GM21447 (cell line): Measurements from ENCODE around the gene ASB6.

Source experiments
- ATAC-seq: cut with Tn5 transposase; IDR thresholded peaks from one replicate; pipeline ENCODE4 v1.9.1; 2021; ENCODE audit not compliant: unreplicated experiment

ASB6 gene

DNA sequence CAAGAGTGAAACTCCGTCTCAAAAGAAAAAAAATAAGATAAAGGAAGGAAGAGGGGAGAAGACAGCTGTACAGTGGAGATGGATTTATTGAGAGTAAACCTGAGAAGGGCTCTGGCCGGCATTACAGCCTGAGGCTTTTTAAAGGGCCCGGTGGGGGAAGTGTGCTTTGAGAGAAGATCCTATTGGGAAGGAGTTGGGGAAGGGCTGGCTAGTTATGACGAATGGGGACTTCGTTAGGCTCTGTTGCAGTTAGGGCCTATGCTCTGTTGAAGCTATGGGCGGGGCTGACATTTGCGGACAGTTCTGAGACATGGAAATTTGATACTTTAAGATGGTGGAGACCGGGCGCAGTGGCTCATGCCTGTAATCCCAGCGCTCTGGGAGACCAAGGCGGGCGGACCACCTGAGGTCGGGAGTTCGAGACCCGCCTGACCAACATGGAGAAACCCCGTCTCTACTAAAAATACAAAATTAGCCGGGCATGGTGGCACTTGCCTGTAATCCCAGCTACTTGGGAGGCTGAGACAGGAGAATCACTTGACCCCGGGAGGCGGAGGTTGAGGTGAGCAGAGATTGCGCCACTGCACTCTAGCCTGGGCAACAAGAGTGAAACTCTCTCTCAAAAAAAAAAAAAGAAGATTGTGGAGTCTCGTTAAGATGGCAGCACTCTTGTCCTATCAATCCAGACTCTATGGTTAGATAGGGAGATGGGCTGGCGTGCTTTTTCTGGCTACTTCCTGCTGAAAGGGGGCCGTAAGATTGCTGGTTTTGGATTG lies 54.3 kb downstream of the ASB6 start:
- no peak for ATAC-seq

DNA sequence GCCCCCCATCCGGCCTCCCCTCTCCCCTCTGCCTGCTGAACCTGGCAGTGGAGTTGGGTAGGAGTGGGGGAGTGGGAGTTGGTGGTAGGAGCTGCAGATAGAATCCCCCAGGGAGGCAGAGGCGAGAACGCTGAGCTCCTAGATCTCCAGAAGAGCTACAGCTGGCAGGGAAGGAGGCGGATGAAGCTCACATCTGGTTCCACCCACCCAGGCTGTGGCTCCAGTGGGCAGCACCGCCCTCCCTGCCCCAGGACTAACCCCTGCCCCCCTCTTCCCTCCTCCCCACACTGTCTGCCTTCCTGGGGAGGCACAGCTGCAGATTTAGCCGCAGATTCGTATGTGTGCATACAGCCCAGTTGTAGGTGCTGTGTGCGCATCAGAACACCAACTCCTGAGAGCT lies 55.3 kb downstream of the ASB6 start:
- ATAC-seq, result no peak

DNA sequence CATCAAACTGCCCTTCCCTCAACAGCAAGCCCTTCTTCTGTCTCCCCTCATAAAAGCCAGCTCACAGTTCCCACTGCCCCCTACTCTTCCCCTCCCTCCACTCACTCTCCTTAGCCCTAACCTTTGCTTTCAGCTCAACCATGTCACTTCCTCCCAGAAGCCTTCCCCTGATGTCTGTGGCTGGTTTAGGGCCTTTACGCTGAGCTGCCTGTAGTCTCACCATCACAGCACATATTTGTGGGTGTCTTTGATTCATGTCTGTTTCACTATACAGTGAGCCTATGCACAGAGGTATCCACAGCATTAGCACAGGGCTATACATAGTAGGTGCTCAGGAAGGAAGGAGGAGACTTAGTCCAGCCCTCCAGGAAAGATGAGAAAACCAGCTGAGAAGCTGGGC lies 55.7 kb downstream of the ASB6 start:
- no peak for ATAC-seq

DNA sequence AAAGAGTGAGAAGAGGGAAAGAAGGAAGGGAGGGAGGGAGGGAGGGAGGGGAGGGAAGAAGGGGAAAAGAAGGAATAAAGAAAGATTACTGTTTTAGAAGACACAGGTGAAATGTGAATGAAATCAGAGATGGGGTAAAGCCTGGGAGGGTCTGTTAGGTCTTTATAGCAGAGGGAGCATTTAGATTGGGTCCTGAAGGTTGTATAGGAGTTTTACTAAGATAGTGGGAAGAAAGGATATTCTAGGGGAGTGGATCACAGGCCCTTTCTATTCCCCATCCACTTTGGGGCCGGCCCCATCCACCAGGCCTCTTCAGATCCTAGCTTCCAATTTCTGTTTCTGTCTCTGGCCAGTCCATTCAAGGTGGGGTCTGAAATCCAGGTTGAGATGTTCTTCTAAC lies 56.6 kb downstream of the ASB6 start:
- ATAC-seq, result no peak
